Measurements from ENCODE around the gene IFTAP. TPM values are rescaled to one million over a fixed set of nuclear protein-coding genes. Genes with fewer than 3 reads are reported as not detected.
A peak's percentile ranks its signal among the peaks of the same experiment; 100 is the strongest.
"Not testable (repeated sequence)": the region's sequence is repeated elsewhere in the genome, so short reads cannot be mapped to it uniquely, and the experiment has no call there.

IFTAP gene
- total and polyA plus RNA-seq, 2 of the 13 experiments (the other 11 are each of a cell fraction or from before 2014, with no cell fraction given) = 11.3 to 29.4 TPM

DNA sequence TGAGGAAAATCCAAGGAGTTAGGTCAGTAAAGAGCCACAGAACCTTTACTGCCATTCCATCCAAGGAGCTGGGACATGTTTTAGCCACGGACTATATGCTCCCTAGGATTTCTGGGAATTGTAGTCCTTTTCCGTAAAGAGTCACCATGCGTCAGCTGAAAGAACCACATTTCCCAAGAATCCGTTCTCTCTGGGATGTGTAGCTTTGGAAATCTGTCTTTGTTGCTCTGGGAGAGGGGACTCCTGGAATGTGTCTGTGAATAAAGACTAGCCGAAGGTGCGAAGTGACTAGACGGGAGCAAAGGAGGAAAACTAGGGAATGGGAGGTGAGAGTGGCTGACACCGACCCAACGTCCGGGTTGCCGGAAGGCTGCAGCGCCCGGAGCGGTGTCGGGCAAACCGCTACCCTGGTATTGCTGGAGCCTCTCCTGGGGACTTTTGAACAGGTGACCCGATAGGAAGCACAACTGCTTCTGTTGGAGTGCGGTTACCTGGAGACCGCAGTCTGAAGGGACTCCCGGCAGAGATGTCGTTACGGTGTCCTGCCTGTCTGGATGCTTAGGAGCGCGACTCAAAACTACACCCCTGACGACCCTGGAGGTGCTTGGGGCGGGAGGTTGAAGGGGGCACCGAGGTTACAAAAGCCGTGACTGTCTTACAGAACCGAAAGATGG is at the start of gene IFTAP (continued):
- 0 out of 2 replicates have a peak, but pooled peaks have one; percentile 54 for TF ChIP-seq ZFP37 (CRISPR knock-in tag; IDR thresholded peaks at IDR 0.05; ENCODE audit: borderline replicate concordance)
- no peak for TF ChIP-seq MZF1 (CRISPR knock-in tag; IDR thresholded peaks at IDR 0.05; ENCODE audit: borderline replicate concordance)
- no peak for TF ChIP-seq AGO2 (optimal IDR thresholded peaks at IDR 0.05; ENCODE audit: low read depth, low read length)
- TF ChIP-seq SIX1 (CRISPR knock-in tag; IDR thresholded peaks at IDR 0.05; ENCODE audit: borderline replicate concordance) = 0 out of 2 replicates have a peak, but pooled peaks have one; percentile 20
- peak; percentile 37; the same call in 1 of the 2 replicates for TF ChIP-seq ZZZ3 (CRISPR knock-in tag; IDR thresholded peaks at IDR 0.05; ENCODE audit: borderline replicate concordance)
- TF ChIP-seq RFX1 (IDR thresholded peaks at IDR 0.05) = peak; percentile 71; the same call in 1 of the 2 replicates
- TF ChIP-seq TP53 (CRISPR knock-in tag; conservative IDR thresholded peaks at IDR 0.05) = peak; percentile 86; the same call in 1 of the 2 replicates

DNA sequence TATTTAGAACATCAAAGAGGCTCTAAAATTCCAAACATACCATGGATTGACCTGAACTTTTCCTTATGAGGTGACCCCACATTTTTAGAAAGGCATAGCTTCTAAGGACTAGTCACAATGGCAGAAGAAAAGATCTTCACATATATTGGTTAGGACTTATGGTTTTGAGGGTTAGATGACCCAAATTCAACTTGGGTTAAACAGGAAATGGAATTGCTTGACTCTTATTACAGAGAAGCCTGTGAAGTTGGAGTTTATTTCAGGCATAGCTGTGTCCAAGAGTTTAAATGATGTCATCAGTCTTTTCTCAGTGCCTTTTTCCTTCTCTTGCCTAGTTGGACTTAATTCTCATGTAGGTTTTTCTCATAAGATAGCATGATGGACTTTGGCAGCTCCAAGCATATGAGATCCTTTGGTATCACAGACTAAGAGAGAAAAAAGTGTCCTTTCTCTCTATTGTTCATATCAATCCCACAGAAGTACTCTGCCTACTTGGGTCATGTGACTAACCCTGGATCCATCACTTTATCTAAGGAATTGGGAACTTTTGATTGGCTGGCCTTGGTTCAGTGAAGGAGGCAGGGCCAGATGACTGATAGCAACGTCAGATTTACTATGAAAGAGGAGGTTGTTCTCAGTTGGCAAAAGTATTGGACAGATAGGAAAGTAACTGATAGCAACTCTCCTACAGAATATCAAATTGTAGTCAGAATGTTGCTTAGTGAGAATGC is 43.8 kb upstream of the IFTAP start:
- intact Hi-C loops (cut with micrococcal nuclease; ENCODE audit: unreplicated experiment) (no loop called here), in situ Hi-C loops (cut with HindIII; ENCODE audit: extremely low pct_ligation_motif_present, low pct_unique_long_range_greater_than_20kb) (no loop called here)
- peak; percentile 70 for TF ChIP-seq ATF7 (IDR thresholded peaks at IDR 0.05)
- TF ChIP-seq ATF7 (CRISPR knock-in tag; IDR thresholded peaks at IDR 0.05) = no peak
- TF ChIP-seq SNAPC2 (CRISPR knock-in tag; IDR thresholded peaks at IDR 0.05) = no peak
- Histone ChIP-seq H4K20me1 (ENCODE audit: insufficient read depth, low read length) (no peaks in the 10 kb centered on the region), H3K27ac (ENCODE audit: extremely low read length, insufficient read depth, low read length) (no peak overlapping the region), H3K4me2 (ENCODE audit: low read depth, low read length) (no peak overlapping the region), H3K9ac (ENCODE audit: insufficient read depth, low read depth, low read length) (no peak overlapping the region), H3K9me3 (ENCODE audit: low read length) (no peaks in the 10 kb centered on the region), H2AFZ (ENCODE audit: low read length) (no peak overlapping the region), H3K4me1 (ENCODE audit: insufficient read depth, low read length) (no peaks in the 10 kb centered on the region), H3K27me3 (ENCODE audit: control insufficient read depth in 1 of 2, insufficient read depth in 2 of 2, low read length in 2 of 2) (0 out of 5 replicates have a peak, but pooled peaks cover 0 to 3% of the 10 kb centered on the region in 2 experiments), H3K4me3 (replicated peaks in 1 of 3; ENCODE audit: insufficient read depth in 1 of 3, low read depth in 2 of 3, low read length in 3 of 3) (no peak overlapping the region), H3K36me3 (replicated peaks in 1 of 2; ENCODE audit: control insufficient read depth in 1 of 2, insufficient read depth in 2 of 2, low read length in 2 of 2) (no peaks in the 10 kb centered on the region), H3K79me2 (ENCODE audit: insufficient read depth, low read length) (no peaks in the 10 kb centered on the region)
- DNase-seq (ENCODE audit: low spot score) (no peak), FAIRE-seq (no peak), ATAC-seq (no peak)
- 0% methylated on average over 1 of the region's 1 CpG for WGBS (ENCODE audit: low lambda C conversion rate)
- BruUV-seq (replicated peaks) = no TSS peak
- POLR2A ChIA-PET = no interaction called here
- CTCF ChIA-PET (ENCODE audit: low intra/inter-chr PET ratio, low total read pairs) = no interaction called here

DNA sequence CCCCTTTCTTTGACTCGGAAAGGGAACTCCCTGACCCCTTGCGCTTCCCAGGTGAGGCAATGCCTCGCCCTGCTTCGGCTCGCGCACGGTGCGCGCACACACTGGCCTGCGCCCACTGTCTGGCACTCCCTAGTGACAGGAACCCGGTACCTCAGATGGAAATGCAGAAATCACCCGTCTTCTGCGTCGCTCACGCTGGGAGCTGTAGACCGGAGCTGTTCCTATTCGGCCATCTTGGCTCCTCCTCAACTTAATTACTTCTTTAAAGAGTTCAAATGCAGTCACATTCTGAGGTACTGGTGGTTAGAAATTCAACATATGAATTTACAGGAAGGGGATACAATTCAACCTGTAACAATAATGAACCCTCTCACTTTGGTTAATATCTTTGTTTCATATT is 36.9 kb upstream of the IFTAP start:
- H3K36me3 ChIP-seq (replicated peaks in 1 of 2; ENCODE audit: control insufficient read depth in 1 of 2, insufficient read depth in 2 of 2, low read length in 2 of 2); CTCF ChIA-PET (ENCODE audit: low intra/inter-chr PET ratio, low total read pairs); H3K27me3 ChIP-seq (ENCODE audit: control insufficient read depth in 1 of 2, insufficient read depth in 2 of 2, low read length in 2 of 2); H3K4me3 ChIP-seq (replicated peaks in 1 of 3; ENCODE audit: insufficient read depth in 1 of 3, low read depth in 2 of 3, low read length in 3 of 3); H4K20me1 ChIP-seq (ENCODE audit: insufficient read depth, low read length); H3K79me2 ChIP-seq (ENCODE audit: insufficient read depth, low read length); ATAC-seq; H3K4me2 ChIP-seq (ENCODE audit: low read depth, low read length); H3K9ac ChIP-seq (ENCODE audit: insufficient read depth, low read depth, low read length); intact Hi-C loops (cut with micrococcal nuclease; ENCODE audit: unreplicated experiment); H3K9me3 ChIP-seq (ENCODE audit: low read length); DNase-seq (ENCODE audit: low spot score); FAIRE-seq; H2AFZ ChIP-seq (ENCODE audit: low read length); BruUV-seq (replicated peaks); H3K27ac ChIP-seq (ENCODE audit: extremely low read length, insufficient read depth, low read length); H3K4me1 ChIP-seq (ENCODE audit: insufficient read depth, low read length); POLR2A ChIA-PET; in situ Hi-C loops (cut with HindIII; ENCODE audit: extremely low pct_ligation_motif_present, low pct_unique_long_range_greater_than_20kb): not testable (repeated sequence)
- 92% methylated on average over 14 of the region's 17 CpGs for WGBS (ENCODE audit: low lambda C conversion rate)

All from HepG2 (cell line).